Iris pigment epithelial cell (primary cell): ENCODE data around the gene SLCO2B1.

Source experiments
- DNase-seq: peaks from one replicate; pipeline ENCODE4 v3.0.0-alpha.2; 2011; ENCODE audit warnings: low read depth

SLCO2B1 gene

GRCh38 chr11:75193711-75194110, 42.8 kb downstream of the SLCO2B1 start:
- DNase-seq = no peak

GRCh38 chr11:75194147-75194546, 43.2 kb downstream of the SLCO2B1 start:
- DNase-seq = no peak

GRCh38 chr11:75195167-75195962, 44.5 kb downstream of the SLCO2B1 start:
- no peak for DNase-seq

- no peak for DNase-seq
Observed at GRCh38 chr11:75196426-75196825, 45.5 kb downstream of the SLCO2B1 start.

GRCh38 chr11:75197512-75198277, 46.8 kb downstream of the SLCO2B1 start:
- DNase-seq = no peak

GRCh38 chr11:75198278-75198973, 47.5 kb downstream of the SLCO2B1 start:
- no peak for DNase-seq

GRCh38 chr11:75199412-75199955, 48.6 kb downstream of the SLCO2B1 start:
- no peak for DNase-seq

GRCh38 chr11:75200051-75200450, 49.1 kb downstream of the SLCO2B1 start:
- DNase-seq = no peak

- DNase-seq = no peak
Observed at GRCh38 chr11:75200531-75200930, 49.6 kb downstream of the SLCO2B1 start.

- DNase-seq = no peak
Observed at GRCh38 chr11:75201771-75202170, 50.9 kb downstream of the SLCO2B1 start.

GRCh38 chr11:75202195-75202594, 51.3 kb downstream of the SLCO2B1 start:
- no peak for DNase-seq

GRCh38 chr11:75203138-75203537, 52.2 kb downstream of the SLCO2B1 start:
- no peak for DNase-seq

GRCh38 chr11:75203641-75204011, 52.7 kb downstream of the SLCO2B1 start:
- no peak for DNase-seq

GRCh38 chr11:75204012-75204674, 53.2 kb downstream of the SLCO2B1 start:
- DNase-seq = no peak

GRCh38 chr11:75204685-75205563, 54.0 kb downstream of the SLCO2B1 start:
- peak; percentile 79 for DNase-seq

GRCh38 chr11:75205564-75206020, 54.7 kb downstream of the SLCO2B1 start:
- no peak for DNase-seq

- DNase-seq = no peak
Observed at GRCh38 chr11:75208446-75208845, 57.5 kb downstream of the SLCO2B1 start.

GRCh38 chr11:75212411-75212810, 61.5 kb downstream of the SLCO2B1 start:
- DNase-seq = no peak

- peak; percentile 75 for DNase-seq
Observed at GRCh38 chr11:75214411-75214821, 63.5 kb downstream of the SLCO2B1 start.

GRCh38 chr11:75214843-75215242, 63.9 kb downstream of the SLCO2B1 start:
- no peak for DNase-seq

- no peak for DNase-seq
Observed at GRCh38 chr11:75219869-75220268, 69.0 kb downstream of the SLCO2B1 start.
